ENCODE data around the gene PROX1. TPM values are rescaled to one million over a fixed set of nuclear protein-coding genes. Genes with fewer than 3 reads are reported as not detected.

Gene PROX1
- total RNA-seq, 2 donors from 2014 or later, result 1.5 to 3.9 TPM

DNA sequence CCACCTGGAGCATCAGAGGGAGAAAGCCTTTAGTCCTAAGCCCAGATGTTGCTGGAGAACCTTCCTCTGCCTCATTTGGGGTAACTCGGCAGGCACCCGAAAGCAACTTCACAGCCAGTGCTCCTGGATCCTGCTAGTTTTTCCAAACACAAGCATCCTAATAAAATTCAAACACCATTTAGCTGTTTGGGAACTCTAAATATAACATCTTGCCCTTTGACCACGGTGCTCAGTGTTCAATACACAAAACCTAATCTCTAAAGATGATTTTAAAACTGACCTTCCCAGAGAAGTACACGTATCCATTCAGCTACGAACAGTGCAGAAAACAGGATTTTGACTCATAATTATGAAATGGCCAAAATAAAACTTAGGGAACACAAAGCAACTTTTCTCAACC, 40.3 kb downstream of the PROX1 start:
- no peaks in the 10 kb centered on the region for H3K27me3 ChIP-seq (ENCODE audit: control insufficient read depth, insufficient read depth, low read length, poor library complexity, severe bottlenecking)
- no peak overlapping the region for H3K27ac Mint-ChIP-seq

DNA sequence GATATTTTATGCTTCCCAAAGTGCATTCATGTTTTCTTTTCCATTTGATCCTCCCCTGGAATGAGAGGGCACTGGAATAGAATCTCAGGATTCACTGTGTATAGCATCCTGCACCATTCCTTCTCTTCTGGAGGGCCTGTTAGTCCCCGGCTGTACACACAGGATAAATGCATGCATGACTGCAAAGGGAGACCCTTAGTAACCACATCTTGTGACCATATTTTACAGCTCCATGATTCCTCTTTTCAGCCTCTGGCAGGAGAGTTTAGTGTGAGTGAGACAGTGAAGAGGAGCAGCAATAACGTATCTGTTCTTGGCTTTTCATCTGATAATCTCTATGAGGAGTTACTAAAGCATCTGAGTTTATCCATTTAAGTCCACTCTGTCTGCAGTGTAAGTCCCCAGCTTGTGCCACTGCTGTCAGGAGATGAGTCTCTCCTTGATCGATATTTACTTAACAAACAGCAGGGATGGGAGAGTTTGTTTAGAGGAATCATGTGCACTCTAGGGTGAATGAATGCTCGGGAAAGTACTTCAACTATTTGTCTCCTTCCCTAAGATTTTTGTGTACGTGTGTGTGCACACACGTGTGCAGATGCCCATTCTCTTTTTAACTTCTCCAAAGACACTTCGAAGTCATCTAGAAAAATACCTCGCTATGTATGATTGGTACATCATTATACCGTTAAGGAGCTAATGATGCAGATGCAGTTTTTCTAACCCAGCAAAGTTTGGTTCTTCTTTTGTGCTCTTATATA, 41.1 kb downstream of the PROX1 start:
- 83 to 91% methylated on average over 7 to 9 of the region's 9 CpGs for WGBS, 2 experiments (ENCODE audit: insufficient coverage in 1 of 2, insufficient read length in 1 of 2)
- no peaks in the 10 kb centered on the region for H3K27me3 ChIP-seq (ENCODE audit: control insufficient read depth, insufficient read depth, low read length, poor library complexity, severe bottlenecking)
- H3K27ac Mint-ChIP-seq, result no peak overlapping the region
- no peak for DNase-seq
- TF ChIP-seq, protein P1, sequence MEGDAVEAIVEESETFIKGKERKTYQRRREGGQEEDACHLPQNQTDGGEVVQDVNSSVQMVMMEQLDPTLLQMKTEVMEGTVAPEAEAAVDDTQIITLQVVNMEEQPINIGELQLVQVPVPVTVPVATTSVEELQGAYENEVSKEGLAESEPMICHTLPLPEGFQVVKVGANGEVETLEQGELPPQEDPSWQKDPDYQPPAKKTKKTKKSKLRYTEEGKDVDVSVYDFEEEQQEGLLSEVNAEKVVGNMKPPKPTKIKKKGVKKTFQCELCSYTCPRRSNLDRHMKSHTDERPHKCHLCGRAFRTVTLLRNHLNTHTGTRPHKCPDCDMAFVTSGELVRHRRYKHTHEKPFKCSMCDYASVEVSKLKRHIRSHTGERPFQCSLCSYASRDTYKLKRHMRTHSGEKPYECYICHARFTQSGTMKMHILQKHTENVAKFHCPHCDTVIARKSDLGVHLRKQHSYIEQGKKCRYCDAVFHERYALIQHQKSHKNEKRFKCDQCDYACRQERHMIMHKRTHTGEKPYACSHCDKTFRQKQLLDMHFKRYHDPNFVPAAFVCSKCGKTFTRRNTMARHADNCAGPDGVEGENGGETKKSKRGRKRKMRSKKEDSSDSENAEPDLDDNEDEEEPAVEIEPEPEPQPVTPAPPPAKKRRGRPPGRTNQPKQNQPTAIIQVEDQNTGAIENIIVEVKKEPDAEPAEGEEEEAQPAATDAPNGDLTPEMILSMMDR (conservative IDR thresholded peaks at IDR 0.05), result no peak
- no peaks in the 10 kb centered on the region for H3K9me3 ChIP-seq (ENCODE audit: control insufficient read depth, low read length)
- H3K36me3 ChIP-seq (ENCODE audit: control insufficient read depth, insufficient read depth, low read length), result no peaks in the 10 kb centered on the region
- H3K9me3 Mint-ChIP-seq, result no peaks in the 10 kb centered on the region
- no peaks in the 10 kb centered on the region for H3K36me3 Mint-ChIP-seq (ENCODE audit: low read depth)
- no peak overlapping the region for H3K4me3 ChIP-seq (ENCODE audit: low read length)
- H3K27me3 Mint-ChIP-seq (ENCODE audit: insufficient read depth), result peaks cover 10% of the 10 kb centered on the region
- H3K4me1 Mint-ChIP-seq, result peaks cover 62% of the 10 kb centered on the region
- peaks cover 35% of the 10 kb centered on the region for H3K4me1 ChIP-seq (ENCODE audit: control insufficient read depth, insufficient read depth, low read length)
- no peak overlapping the region for H3K27ac ChIP-seq (ENCODE audit: low read depth, low read length)
- H3K4me3 Mint-ChIP-seq, result no peak overlapping the region
- H3K9ac ChIP-seq (ENCODE audit: extremely low read depth, low read length, poor library complexity, severe bottlenecking), result no peak overlapping the region

More for the DNA sequence above, 40.3 kb downstream of the PROX1 start:
- no peak for DNase-seq
- Mint-ChIP-seq H3K4me1 (peaks cover 61% of the 10 kb centered on the region), H3K9me3 (no peaks in the 10 kb centered on the region), H3K27me3 (ENCODE audit: insufficient read depth) (peaks cover 10% of the 10 kb centered on the region), H3K36me3 (ENCODE audit: low read depth) (no peaks in the 10 kb centered on the region), H3K4me3 (no peak overlapping the region)
- TF ChIP-seq, protein P1 (conservative IDR thresholded peaks at IDR 0.05), result no peak
- H3K36me3 ChIP-seq (ENCODE audit: control insufficient read depth, insufficient read depth, low read length), result no peaks in the 10 kb centered on the region
- 86 to 94% methylated on average over 3 to 5 of the region's 5 CpGs for WGBS, 2 experiments (ENCODE audit: insufficient coverage in 1 of 2, insufficient read length in 1 of 2)
- no peak overlapping the region for H3K9ac ChIP-seq (ENCODE audit: extremely low read depth, low read length, poor library complexity, severe bottlenecking)
- H3K4me3 ChIP-seq (ENCODE audit: low read length), result no peak overlapping the region
- H3K4me1 ChIP-seq (ENCODE audit: control insufficient read depth, insufficient read depth, low read length), result peaks cover 34% of the 10 kb centered on the region
- H3K9me3 ChIP-seq (ENCODE audit: control insufficient read depth, low read length), result no peaks in the 10 kb centered on the region
- no peak overlapping the region for H3K27ac ChIP-seq (ENCODE audit: low read depth, low read length)

DNA sequence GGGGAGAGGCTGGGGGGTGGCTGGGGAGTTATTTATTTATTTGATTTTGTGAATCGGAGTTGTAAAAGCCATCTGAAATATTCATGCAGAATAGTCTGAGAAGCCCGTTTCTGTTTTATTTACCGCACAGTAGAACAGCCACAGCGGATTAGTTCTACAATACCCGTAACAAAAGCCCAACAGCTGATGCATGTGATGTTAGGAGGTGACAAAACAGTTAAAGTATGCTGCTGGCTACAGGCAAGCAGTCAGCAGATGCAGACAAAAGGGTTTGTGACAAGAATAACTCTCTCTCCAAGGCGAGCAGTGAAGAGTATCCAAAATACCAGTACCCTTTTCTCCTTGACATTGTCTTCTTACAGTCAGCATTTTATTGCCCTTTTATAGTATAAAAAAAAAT, 42.0 kb downstream of the PROX1 start:
- TF ChIP-seq, protein P1 (conservative IDR thresholded peaks at IDR 0.05), result no peak
- no peak overlapping the region for H3K27ac Mint-ChIP-seq
- Histone ChIP-seq H3K27ac (ENCODE audit: low read depth, low read length) (peak overlapping the region; percentile 20), H3K4me1 (ENCODE audit: control insufficient read depth, insufficient read depth, low read length) (peaks cover 35% of the 10 kb centered on the region), H3K36me3 (ENCODE audit: control insufficient read depth, insufficient read depth, low read length) (no peaks in the 10 kb centered on the region), H3K27me3 (ENCODE audit: control insufficient read depth, insufficient read depth, low read length, poor library complexity, severe bottlenecking) (no peaks in the 10 kb centered on the region), H3K9me3 (ENCODE audit: control insufficient read depth, low read length) (no peaks in the 10 kb centered on the region), H3K4me3 (ENCODE audit: low read length) (peak overlapping the region; percentile 3), H3K9ac (ENCODE audit: extremely low read depth, low read length, poor library complexity, severe bottlenecking) (no peak overlapping the region)
- H3K27me3 Mint-ChIP-seq (ENCODE audit: insufficient read depth), result peaks cover 6% of the 10 kb centered on the region
- H3K36me3 Mint-ChIP-seq (ENCODE audit: low read depth), result no peaks in the 10 kb centered on the region
- H3K4me1 Mint-ChIP-seq, result peaks cover 62% of the 10 kb centered on the region
- peak; percentile 57 for DNase-seq
- WGBS, 2 experiments (ENCODE audit: insufficient coverage in 1 of 2, insufficient read length in 1 of 2), result 26 to 36% methylated on average over 5 to 6 of the region's 6 CpGs
- no peak overlapping the region for H3K4me3 Mint-ChIP-seq
- no peaks in the 10 kb centered on the region for H3K9me3 Mint-ChIP-seq

All from endodermal cell (in vitro differentiated cells).